Astrocyte (in vitro differentiated cells and primary cell): ENCODE measurements around the gene GNPDA2.

Experiments
- CTCF ChIP-seq: IDR thresholded peaks from 2 replicates; pipeline ENCODE4 v1.5.1; 2011; ENCODE audit warnings: low read depth, mild to moderate bottlenecking, inconsistent platforms, low read length, moderate library complexity; ENCODE audit not compliant: insufficient read depth
- EZH2 ChIP-seq: IDR thresholded peaks from 2 replicates; pipeline ENCODE4 v1.6.1; 2012; ENCODE audit warnings: mild to moderate bottlenecking, low read length, inconsistent platforms; ENCODE audit not compliant: insufficient read depth

GRCh38 chr4:44756559-44756958, 30.2 kb upstream of the GNPDA2 start:
- TF ChIP-seq CTCF (no peak), EZH2 (no peak)
